HUDEP-2 (cell line): ENCODE measurements around the gene TMPRSS5.

Experiments
- DNase-seq, 76 experiments: peaks; one replicate each; lab custom pipeline; 2025; ENCODE audit not compliant: unreplicated experiment in 76 of 76; lab: John Stamatoyannopoulos, UW

Gene TMPRSS5

GRCh38 chr11:113670831-113671215 is 35.3 kb downstream of the TMPRSS5 start:
- no peak for DNase-seq

GRCh38 chr11:113670149-113670830 is 35.8 kb downstream of the TMPRSS5 start:
- DNase-seq = no peak

- DNase-seq = no peak
Measured at GRCh38 chr11:113668255-113668654, 37.9 kb downstream of the TMPRSS5 start.

- DNase-seq = no peak
Measured at GRCh38 chr11:113667801-113668200, 38.3 kb downstream of the TMPRSS5 start.

- DNase-seq = no peak
Measured at GRCh38 chr11:113666584-113666983, 39.5 kb downstream of the TMPRSS5 start.

GRCh38 chr11:113664981-113665710 is 41.0 kb downstream of the TMPRSS5 start:
- no peak for DNase-seq

GRCh38 chr11:113664069-113664980 is 41.8 kb downstream of the TMPRSS5 start:
- no peak for DNase-seq

- DNase-seq = no peak
Measured at GRCh38 chr11:113663567-113663966, 42.5 kb downstream of the TMPRSS5 start.

- DNase-seq = no peak
Measured at GRCh38 chr11:113655771-113656170, 50.3 kb downstream of the TMPRSS5 start.

GRCh38 chr11:113651023-113651422 is 55.1 kb downstream of the TMPRSS5 start:
- no peak for DNase-seq

GRCh38 chr11:113649311-113649710 is 56.8 kb downstream of the TMPRSS5 start:
- DNase-seq = no peak

GRCh38 chr11:113647856-113648255 is 58.3 kb downstream of the TMPRSS5 start:
- DNase-seq = no peak

GRCh38 chr11:113647108-113647507 is 59.0 kb downstream of the TMPRSS5 start:
- no peak for DNase-seq

- DNase-seq = no peak
Measured at GRCh38 chr11:113645593-113646349, 60.3 kb downstream of the TMPRSS5 start.

GRCh38 chr11:113644605-113645004 is 61.5 kb downstream of the TMPRSS5 start:
- DNase-seq = no peak

GRCh38 chr11:113643701-113644100 is 62.4 kb downstream of the TMPRSS5 start:
- DNase-seq = no peak

GRCh38 chr11:113643006-113643585 is 63.0 kb downstream of the TMPRSS5 start:
- DNase-seq = no peak

GRCh38 chr11:113642090-113642489 is 64.0 kb downstream of the TMPRSS5 start:
- DNase-seq = no peak

- DNase-seq = no peak
Measured at GRCh38 chr11:113638376-113638775, 67.7 kb downstream of the TMPRSS5 start.

GRCh38 chr11:113637636-113638035 is 68.5 kb downstream of the TMPRSS5 start:
- DNase-seq = no peak
